Right cardiac atrium (tissue), 5 donors: ENCODE data around the gene LRCH2. TPM values are rescaled to one million over a fixed set of nuclear protein-coding genes. Genes with fewer than 3 reads are reported as not detected.

Experiments used
- ATAC-seq, 2 donors: fragments of 200-7000 bp; cut with Tn5 transposase; one replicate each; pipeline versions ENCODE4 v1.8.0 to v1.9.1; 2020; ENCODE audit warnings: moderate library complexity in 2 of 2, mild to moderate bottlenecking in 1 of 2
- DNase-seq, 3 donors: peaks; one replicate each; pipeline ENCODE4 v3.0.0-alpha.2; 2020
- H3K27ac ChIP-seq: one replicate; pipeline ENCODE4 v1.5.1; 2013; ENCODE audit warnings: mild to moderate bottlenecking, low read length, control low read depth, moderate library complexity
- H3K27me3 ChIP-seq: one replicate; pipeline ENCODE4 v1.6.1; 2013; ENCODE audit not compliant: control insufficient read depth, insufficient read depth
- H3K4me1 ChIP-seq: one replicate; pipeline ENCODE4 v1.6.1; 2013; ENCODE audit warnings: low read length; ENCODE audit not compliant: control insufficient read depth, insufficient read depth
- H3K4me3 ChIP-seq: one replicate; pipeline ENCODE4 v1.5.1; 2013; ENCODE audit warnings: low read length, control low read depth
- H3K9me3 ChIP-seq: one replicate; pipeline ENCODE4 v1.6.1; 2013; ENCODE audit warnings: low read length; ENCODE audit not compliant: control insufficient read depth
- WGBS: extraction: QIAGEN DNeasy Blood & Tissue Kit; methylation state at CpG from one replicate; pipeline ENCODE4 v1.1.7; 2013; 5-methylcytosine and 5-hydroxymethylcytosine counted together
- intact Hi-C, 4 donors: fragments of 100-400 bp; cut with DNase I; formaldehyde crosslinking; loops; one replicate each; pipeline versions ENCODE4 v1.11.0 to v1.14.0; 2022 to 2023
- polyA plus RNA-seq: library from polyadenylated mRNA; stranded (reverse); fragments of 200-250 nt; gene quantifications from one replicate; pipeline ENCODE4 v1.2.3, GENCODE V29; 2013
- total RNA-seq, 4 donors: library from RNA; stranded (reverse); fragmentation: NEBNext Ultra II Directional; extraction: Animal tissue kit (Norgen Biotek cat#: 25700); gene quantifications; one replicate each; pipeline ENCODE4 v1.2.1, GENCODE V29; 2021
- donor health status: healthy with polysubstance abuse.
- donor health status: DM: no; HTN: yes; CAD: no.
- donor health status: DM: no; HTN: no; CAD: no.
- donor health status: DM: no; HTN: yes; CAD: no; lungs with severe emphysema.
- donor health status: DM: yes; HTN: yes; CAD: no.

LRCH2 gene
- total and polyA plus RNA-seq, 5 donors, result 3.6 to 8.5 (median 7.3) TPM

DNA sequence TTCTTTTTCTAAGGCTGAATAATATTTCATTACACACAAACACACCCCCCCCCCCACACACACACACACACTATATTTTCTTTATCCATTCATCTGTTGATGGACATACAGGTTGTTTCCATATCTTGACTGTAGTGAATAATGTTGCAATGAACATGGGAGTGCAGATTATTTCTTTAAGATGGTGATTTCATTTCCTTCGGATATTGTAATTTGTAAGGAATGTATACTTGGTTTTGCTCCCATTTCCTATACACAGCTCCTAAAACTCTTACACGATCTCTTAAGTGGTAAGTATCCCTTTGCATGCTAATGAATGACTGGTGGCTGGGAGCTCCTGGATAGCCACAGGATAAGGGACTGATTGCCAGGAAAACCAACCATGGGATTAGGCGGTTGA, 59.3 kb downstream of the LRCH2 start:
- WGBS, result 86% methylated on average over 3 of the region's 3 CpGs
- H3K27me3 ChIP-seq, result no peaks in the 10 kb centered on the region
- H3K27ac ChIP-seq, result no peak overlapping the region
- no peak for ATAC-seq
- no peak overlapping the region for H3K4me3 ChIP-seq
- no peaks in the 10 kb centered on the region for H3K9me3 ChIP-seq
- H3K4me1 ChIP-seq, result no peaks in the 10 kb centered on the region
- DNase-seq, result no peak
- intact Hi-C loops, result no loop called here

DNA sequence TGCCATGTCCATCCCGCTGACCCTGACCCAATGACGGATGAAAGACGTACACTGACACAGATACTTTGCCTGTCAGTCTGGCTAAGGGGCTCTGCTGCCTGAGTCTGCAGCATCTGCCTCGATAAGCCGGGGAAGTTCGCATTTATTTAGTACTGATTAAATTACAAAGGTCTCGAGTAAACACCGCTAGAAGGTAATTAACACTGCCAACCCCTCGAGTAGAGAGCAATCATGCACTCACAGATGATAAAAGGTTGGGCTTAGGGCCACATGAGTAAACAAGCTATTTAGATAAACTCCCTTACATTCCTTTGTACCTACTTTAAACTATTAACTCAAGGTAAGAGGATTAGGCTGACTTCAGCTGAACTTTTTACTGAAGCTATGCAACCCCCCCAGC, 60.7 kb downstream of the LRCH2 start:
- H3K27me3 ChIP-seq, result no peaks in the 10 kb centered on the region
- intact Hi-C loops, result no loop called here
- H3K4me1 ChIP-seq, result no peaks in the 10 kb centered on the region
- H3K27ac ChIP-seq, result no peak overlapping the region
- 63% methylated on average over 9 of the region's 9 CpGs for WGBS
- no peak overlapping the region for H3K4me3 ChIP-seq
- DNase-seq, result no peak
- no peak for ATAC-seq
- no peaks in the 10 kb centered on the region for H3K9me3 ChIP-seq

DNA sequence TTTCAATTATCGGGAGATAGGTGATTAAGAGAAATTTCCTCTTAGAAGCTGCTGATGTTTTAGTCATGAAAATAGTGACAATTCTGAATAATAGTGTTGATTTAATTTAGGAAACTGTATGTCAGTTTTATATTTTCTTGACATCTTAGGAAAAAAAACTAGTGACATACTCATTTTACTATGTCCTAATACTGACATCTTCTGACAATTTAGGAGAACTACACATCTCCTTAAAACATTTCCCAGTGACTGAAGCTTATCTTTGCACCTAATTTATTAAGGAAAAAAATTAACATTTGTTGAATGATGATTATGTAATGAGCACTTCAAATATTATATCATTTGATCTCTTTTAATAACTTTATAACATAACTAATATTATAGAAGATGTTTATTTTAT, 86.7 kb downstream of the LRCH2 start:
- intact Hi-C loops, result no loop called here
- ATAC-seq (no peak), DNase-seq (no peak)
- Histone ChIP-seq H3K4me3 (no peak overlapping the region), H3K27ac (no peak overlapping the region), H3K4me1 (no peaks in the 10 kb centered on the region), H3K27me3 (no peaks in the 10 kb centered on the region), H3K9me3 (no peaks in the 10 kb centered on the region)
- 75% methylated on average over 1 of the region's 1 CpG for WGBS

DNA sequence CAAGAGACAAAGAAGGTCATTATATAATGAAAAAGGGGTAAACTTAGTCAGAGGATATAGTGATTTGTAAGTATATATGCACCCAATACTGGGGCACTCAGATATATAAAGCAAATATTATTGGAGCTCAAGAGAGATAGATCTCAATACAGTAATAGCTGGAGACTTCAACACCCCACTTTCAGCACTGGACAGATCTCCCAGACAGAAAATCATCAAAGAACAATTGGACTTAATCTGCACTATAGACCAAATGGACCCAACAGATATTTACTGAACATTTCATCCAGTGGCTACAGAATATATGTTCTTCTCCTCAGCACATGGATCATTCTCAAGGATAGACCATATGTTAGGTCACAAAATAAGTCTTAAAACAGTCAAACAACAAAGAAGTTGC, 91.8 kb downstream of the LRCH2 start:
- no peak overlapping the region for H3K27ac ChIP-seq
- H3K4me1 ChIP-seq, result no peaks in the 10 kb centered on the region
- no peak overlapping the region for H3K4me3 ChIP-seq
- intact Hi-C loops, result no loop called here
- no peaks in the 10 kb centered on the region for H3K9me3 ChIP-seq
- ATAC-seq (no peak), DNase-seq (no peak)
- no peaks in the 10 kb centered on the region for H3K27me3 ChIP-seq

DNA sequence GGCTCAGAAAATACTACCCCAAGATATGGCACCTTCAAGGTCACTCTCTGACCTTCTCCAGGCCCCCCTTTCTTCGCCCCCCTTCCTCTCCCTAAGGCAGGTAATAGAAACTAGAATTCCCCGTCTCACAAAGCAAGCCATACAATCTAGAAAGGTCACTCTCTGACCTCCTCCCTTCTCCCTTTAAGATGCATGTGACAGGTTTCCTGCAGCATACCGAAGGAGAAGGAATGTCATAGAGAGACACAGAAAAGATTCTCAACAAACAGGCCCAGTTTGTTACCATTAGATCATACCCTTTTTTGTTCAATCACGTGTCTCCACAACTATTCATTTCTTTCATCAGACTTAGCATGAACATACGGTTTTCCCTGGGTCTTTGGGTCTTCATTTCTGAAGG, 95.9 kb downstream of the LRCH2 start:
- intact Hi-C loops, result no loop called here
- Histone ChIP-seq H3K4me1 (no peaks in the 10 kb centered on the region), H3K9me3 (no peaks in the 10 kb centered on the region), H3K27ac (no peak overlapping the region), H3K27me3 (no peaks in the 10 kb centered on the region), H3K4me3 (no peak overlapping the region)
- ATAC-seq (no peak), DNase-seq (no peak)
- 91% methylated on average over 5 of the region's 5 CpGs for WGBS

DNA sequence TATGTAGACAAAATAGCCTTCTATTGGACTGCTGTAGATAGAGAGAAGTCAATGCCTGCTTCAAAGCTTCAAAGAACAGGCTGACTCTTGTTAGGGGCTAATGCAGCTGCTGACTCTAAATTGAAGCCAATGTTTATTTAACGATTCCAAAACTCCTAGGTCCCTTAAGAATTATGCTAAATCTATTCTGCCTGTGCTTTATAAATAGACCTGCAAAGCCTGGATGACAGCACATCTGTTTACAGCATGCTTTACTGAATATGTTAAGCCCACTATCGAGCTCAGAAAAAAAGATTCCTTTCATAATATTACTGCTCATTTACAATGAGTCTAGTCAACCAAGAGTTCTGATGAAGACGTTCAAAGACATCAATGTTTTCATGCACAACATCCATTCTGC, 99.5 kb downstream of the LRCH2 start:
- no peak for ATAC-seq
- no peak for DNase-seq
- WGBS, result 58% methylated on average over 3 of the region's 3 CpGs
- H3K9me3 ChIP-seq, result no peaks in the 10 kb centered on the region
- H3K4me3 ChIP-seq, result no peak overlapping the region
- H3K27me3 ChIP-seq, result no peaks in the 10 kb centered on the region
- H3K27ac ChIP-seq, result no peak overlapping the region
- intact Hi-C loops, result no loop called here
- H3K4me1 ChIP-seq, result no peaks in the 10 kb centered on the region

DNA sequence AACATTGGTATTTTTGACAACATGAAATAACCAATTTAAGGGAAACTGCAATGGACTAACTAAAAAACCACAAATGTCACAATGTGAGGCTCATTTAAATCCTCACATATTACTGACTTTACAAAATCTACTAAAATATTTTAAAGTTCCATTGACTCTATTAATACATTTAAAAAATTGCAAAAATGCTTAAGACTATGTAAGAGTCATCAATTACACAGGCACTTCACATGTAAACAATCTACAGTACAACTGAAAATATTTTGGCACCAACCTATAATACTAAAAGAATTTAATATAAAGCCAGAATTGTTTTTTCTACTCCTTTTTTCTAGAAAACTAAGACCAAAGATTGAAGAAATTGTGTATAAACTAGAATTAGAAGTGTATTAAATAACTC, 121.5 kb downstream of the LRCH2 start:
- no peak for DNase-seq
- intact Hi-C loops, result no loop called here
- no peaks in the 10 kb centered on the region for H3K4me1 ChIP-seq
- no peak for ATAC-seq
- no peaks in the 10 kb centered on the region for H3K9me3 ChIP-seq
- no peaks in the 10 kb centered on the region for H3K27me3 ChIP-seq
- H3K4me3 ChIP-seq, result no peak overlapping the region
- H3K27ac ChIP-seq, result no peak overlapping the region

DNA sequence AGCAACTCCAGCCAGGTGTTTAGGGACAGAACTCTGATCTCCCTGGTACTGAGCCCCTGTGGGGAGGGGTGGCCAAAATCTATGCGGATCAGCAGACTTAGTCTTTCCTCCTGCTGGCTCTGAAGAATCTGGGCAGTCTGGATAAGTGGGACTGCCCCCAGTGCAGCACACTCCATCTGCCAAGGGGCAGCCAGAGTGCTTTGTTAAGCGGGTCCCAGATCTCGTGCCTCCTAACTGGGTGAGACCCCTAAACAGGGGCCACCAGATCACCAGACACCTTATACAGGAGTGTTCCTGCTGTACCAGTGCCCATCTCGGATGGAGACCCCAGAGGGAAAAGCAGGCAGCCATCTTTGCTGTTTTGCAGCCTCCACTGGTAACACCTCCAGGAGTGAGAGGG, 135.0 kb downstream of the LRCH2 start:
- Histone ChIP-seq H3K27ac (no peak overlapping the region), H3K9me3 (no peaks in the 10 kb centered on the region), H3K4me3 (no peak overlapping the region), H3K27me3 (no peaks in the 10 kb centered on the region), H3K4me1 (no peaks in the 10 kb centered on the region)
- peak in 1 of 3 donors; percentile 7 for DNase-seq
- ATAC-seq, result no peak
- WGBS, result 95% methylated on average over 4 of the region's 4 CpGs
- intact Hi-C loops, result no loop called here

DNA sequence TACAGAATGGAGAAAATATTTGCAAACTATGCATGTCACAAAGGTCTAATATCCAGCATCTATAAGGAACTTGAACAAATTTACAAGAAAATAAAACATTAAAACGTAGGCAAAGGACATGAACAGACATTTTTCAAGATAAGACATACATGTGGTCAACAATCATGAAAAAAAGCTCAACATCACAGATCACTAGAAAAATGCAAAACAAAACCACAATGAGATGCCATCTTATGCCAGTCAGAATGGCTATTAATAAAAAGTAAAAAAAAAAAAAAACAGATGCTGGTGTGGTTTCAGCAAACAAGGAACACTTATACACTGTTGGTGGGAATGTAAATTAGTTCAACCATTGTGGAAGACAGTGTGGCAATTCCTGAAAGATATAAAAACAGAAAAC, 140.7 kb downstream of the LRCH2 start:
- Histone ChIP-seq H3K4me1 (no peaks in the 10 kb centered on the region), H3K27ac (no peak overlapping the region), H3K9me3 (no peaks in the 10 kb centered on the region), H3K27me3 (no peaks in the 10 kb centered on the region), H3K4me3 (no peak overlapping the region)
- DNase-seq (no peak), ATAC-seq (no peak)
- WGBS, result 79% methylated on average over 1 of the region's 1 CpG
- intact Hi-C loops, result no loop called here

DNA sequence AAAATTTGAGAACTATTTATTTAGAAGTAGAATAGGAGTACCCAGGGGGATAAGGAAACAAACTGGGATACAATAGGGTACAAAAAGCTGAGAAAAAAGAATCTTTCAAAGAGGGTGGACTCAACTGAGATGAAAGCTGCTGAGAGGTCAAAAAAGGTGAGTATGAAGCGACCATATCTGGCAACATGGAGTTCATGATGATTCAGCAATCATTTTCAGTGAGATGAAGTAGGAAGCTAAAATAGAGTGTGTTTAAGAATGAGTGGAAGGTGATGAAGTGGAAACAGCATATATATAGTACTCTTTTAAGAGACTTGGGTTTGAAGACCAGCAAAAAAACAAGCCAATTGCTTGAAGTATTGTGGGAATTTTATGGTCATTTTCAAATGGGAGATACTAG, 144.5 kb downstream of the LRCH2 start:
- Histone ChIP-seq H3K9me3 (no peaks in the 10 kb centered on the region), H3K27ac (no peak overlapping the region), H3K27me3 (no peaks in the 10 kb centered on the region), H3K4me3 (no peak overlapping the region), H3K4me1 (no peaks in the 10 kb centered on the region)
- no peak for ATAC-seq
- 86% methylated on average over 1 of the region's 1 CpG for WGBS
- intact Hi-C loops, result no loop called here
- DNase-seq, result no peak

DNA sequence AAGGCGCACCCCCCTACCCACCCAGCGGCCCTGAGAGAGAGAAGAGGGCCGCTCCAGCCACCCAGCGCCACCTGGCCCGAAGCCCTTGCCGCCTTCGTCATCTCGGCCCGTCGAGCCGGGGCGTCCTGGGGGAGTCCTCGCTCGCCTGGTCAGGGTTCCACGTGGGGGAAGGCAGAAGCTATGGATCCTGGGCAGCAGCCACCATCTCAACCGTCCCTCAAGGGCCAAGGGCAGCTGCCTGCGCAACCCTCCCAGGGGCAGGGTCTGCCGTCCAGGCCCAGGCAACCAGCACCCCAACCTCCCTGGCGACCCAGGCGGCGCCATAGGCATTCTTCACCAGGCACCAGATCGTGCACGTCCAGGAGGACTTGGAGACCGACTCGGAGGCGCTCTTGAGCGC, 165.0 kb downstream of the LRCH2 start:
- intact Hi-C loops, result no loop called here
- DNase-seq, result peak in 2 of 3 donors; percentile 24 to 54
- no peak overlapping the region for H3K4me3 ChIP-seq

DNA sequence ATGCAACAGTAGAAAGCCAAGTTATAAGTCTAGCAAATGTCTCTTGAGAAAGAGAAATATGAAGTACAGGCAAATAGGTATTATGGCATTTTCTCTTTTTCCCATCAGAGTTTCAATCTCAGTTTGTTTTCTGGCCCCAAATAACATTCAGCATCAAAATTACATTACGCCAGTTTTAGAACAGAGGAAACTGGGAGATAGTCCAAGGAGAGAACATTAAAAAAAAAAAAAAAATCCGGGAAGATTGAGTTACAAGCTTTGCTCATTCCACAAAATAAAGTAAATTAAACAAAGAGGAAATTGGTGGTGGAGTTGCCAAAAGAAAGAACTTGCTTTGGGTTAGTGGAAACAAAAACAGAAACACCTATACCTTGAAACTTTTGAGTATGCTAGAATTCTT, 166.1 kb downstream of the LRCH2 start:
- no peaks in the 10 kb centered on the region for H3K9me3 ChIP-seq
- ATAC-seq, result no peak
- no peaks in the 10 kb centered on the region for H3K4me1 ChIP-seq
- H3K27me3 ChIP-seq, result no peaks in the 10 kb centered on the region
- no peak overlapping the region for H3K27ac ChIP-seq
- DNase-seq, result no peak
- 31% methylated on average over 2 of the region's 2 CpGs for WGBS
- intact Hi-C loops, result no loop called here
- H3K4me3 ChIP-seq, result no peak overlapping the region

More for the DNA sequence above, 165.0 kb downstream of the LRCH2 start:
- Histone ChIP-seq H3K27ac (no peak overlapping the region), H3K4me1 (no peaks in the 10 kb centered on the region), H3K27me3 (no peaks in the 10 kb centered on the region), H3K9me3 (no peaks in the 10 kb centered on the region)
- ATAC-seq, result no peak
- 95% methylated on average over 26 of the region's 27 CpGs for WGBS
